HEK293T (cell line): ENCODE results near the gene SLC24A1.

Experiments used
- SP1 ChIP-seq: fragments of 450-650 bp; IDR thresholded peaks from 2 replicates; pipeline ENCODE4 v1.6.1; 2017
- SUZ12 ChIP-seq: fragments of 450-650 bp; IDR thresholded peaks from 2 replicates; pipeline ENCODE4 v1.6.1; 2016; ENCODE audit warnings: mild to moderate bottlenecking

- TF ChIP-seq SP1 = no peak
- TF ChIP-seq SUZ12 = no peak
Observed at GRCh38 chr15:65639509-65639908, 17.8 kb downstream of the SLC24A1 start.
